NOMO-1 treated with dmso at 0.1 percent for 144 hours (cell line): ENCODE measurements around the gene ZNF280A.

ENCODE experiments used
- DNase-seq: peaks from one replicate; lab custom pipeline; 2025; ENCODE audit not compliant: unreplicated experiment; lab: John Stamatoyannopoulos, UW

The ZNF280A gene

GRCh38 chr22:22520020-22520656 lies at the start of gene ZNF280A:
Gene ZNF280A, minus strand, starts transcription at chr22:22520270. Its CDS starts 4,640 bp downstream, at chr22:22515630.
- no peak for DNase-seq

DNA sequence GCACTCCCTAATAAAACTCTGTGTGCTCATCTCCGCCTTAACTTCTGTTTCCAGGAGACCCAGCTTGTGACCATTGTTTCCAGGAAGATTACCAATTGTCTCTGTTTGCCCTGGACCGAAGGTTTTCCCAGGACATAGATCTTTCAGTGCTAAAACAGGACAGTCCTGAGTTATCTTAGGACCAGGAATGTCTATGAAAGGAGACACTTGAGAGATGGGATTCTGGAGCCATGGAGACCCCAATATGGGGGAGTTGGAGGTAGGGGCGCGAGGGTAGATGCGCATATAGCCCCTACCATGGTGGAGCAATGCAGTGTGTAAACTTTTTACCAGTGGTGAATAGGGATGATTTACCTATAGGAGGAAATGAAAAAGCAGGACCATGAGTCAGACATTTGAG lies 49.1 kb upstream of the ZNF280A start:
- DNase-seq = no peak

DNA sequence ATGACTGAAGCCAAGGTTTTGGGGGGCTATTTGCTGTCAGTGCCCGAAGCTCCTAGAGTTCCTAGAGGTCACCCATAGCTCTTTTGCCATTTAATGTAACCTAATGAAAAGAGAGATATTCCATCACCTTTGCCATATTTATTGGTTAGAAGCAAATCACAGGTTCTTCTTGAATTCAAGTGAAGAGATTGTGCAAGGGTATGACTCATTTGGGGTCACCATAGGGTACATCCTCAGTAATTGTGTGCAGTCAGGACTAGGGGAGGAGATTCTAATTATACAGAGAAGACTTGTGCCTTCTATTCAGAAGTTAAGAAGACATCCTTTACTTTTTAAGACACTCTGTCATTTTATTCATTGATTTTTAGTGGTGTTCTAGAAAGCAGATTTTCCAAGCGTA lies 45.9 kb upstream of the ZNF280A start:
- DNase-seq = no peak

DNA sequence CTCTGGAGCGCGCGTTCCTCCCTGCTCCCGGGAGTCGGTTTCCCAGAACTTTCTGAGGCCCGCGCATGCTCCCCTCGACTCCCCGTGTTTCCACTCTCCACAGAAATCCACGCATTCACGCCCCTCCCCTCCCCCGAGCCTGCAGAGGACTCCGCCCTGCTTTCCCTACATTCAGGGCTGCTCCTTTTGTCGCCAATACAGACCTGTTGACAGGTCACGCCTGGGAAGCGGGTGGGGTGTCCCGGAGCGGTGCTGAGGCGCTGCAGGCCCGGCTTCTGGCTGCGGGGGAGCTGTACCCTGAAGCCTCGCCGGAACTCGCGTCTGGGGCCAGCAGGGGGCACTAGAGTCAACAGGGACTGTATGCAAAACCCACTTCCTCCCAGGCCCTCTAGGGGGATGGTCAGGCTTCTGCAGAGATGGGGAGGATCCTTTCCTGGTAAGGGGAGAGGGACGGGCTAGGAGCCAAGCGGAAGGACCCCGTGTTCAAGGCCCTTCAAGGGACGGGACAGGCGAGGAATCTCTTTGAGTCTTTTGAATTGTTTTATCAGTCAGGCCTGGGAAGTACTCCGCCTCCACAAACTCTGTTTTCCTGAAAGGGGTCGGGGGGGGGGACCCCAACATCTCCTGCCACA lies 39.0 kb upstream of the ZNF280A start, which contains the start of gene PRAME:
PRAME (minus strand) TSS at position 294 of the 632 bp plus-strand sequence. CDS start 2,433 bp downstream, outside the sequence.
- peak; percentile 52 for DNase-seq

GRCh38 chr22:22558071-22558971 lies 38.3 kb upstream of the ZNF280A start:
- no peak for DNase-seq

- DNase-seq = no peak
Observed at GRCh38 chr22:22556995-22557925, 37.2 kb upstream of the ZNF280A start.

GRCh38 chr22:22556578-22556977 lies 36.5 kb upstream of the ZNF280A start:
- no peak for DNase-seq

DNA sequence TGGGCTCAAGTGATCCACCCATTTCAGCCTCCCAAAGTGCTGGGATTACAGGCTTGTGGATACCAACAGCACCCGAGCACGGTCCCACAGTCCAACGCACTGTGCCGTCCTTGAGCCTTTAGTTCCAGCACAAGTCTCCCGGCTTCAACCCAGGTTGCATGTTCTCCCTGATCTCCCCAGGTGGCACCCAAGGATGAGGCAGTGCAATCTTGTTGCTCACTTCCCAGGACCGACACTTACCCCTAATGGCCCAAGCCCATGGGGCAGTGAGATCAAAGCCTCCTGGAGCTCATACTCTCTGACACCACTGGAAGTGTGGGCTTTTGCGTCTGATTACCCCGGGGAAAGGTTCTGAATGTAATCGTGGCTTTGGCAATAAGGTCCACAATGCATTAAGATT lies 35.5 kb upstream of the ZNF280A start:
- DNase-seq = no peak

DNA sequence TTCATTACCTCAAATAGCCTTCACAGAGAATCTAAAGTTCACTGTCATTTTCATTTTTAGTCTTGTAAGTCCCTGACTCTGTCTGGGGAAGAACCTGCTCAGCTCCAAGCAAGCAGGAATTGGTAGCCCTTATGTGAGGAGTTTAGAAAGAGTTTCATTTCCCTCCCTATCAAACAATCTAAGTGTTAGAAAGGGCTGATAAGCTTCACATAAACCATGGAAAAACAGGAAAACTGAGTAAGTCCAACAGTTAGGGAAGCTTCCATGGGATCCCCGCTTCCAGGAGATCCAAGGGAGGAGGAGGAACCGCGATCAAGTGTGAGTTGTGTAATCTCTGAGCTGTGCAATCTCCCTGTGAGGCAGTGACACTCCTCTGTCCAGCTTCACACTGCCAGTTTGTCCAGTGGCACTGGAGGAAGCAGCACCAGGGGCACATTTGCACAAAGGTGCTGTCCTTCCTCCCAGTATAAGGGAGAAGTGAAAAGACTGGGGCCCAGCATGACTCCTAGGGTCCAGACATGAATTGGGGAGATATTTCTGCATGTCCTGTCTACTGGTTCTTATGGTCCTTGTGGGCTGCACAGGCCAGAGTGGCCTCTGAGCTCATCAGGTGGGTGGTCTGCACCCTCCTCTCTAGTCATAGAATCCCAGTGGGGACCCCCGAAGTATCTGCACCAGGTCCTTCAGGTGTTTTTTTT lies 34.7 kb upstream of the ZNF280A start:
- DNase-seq = no peak

DNA sequence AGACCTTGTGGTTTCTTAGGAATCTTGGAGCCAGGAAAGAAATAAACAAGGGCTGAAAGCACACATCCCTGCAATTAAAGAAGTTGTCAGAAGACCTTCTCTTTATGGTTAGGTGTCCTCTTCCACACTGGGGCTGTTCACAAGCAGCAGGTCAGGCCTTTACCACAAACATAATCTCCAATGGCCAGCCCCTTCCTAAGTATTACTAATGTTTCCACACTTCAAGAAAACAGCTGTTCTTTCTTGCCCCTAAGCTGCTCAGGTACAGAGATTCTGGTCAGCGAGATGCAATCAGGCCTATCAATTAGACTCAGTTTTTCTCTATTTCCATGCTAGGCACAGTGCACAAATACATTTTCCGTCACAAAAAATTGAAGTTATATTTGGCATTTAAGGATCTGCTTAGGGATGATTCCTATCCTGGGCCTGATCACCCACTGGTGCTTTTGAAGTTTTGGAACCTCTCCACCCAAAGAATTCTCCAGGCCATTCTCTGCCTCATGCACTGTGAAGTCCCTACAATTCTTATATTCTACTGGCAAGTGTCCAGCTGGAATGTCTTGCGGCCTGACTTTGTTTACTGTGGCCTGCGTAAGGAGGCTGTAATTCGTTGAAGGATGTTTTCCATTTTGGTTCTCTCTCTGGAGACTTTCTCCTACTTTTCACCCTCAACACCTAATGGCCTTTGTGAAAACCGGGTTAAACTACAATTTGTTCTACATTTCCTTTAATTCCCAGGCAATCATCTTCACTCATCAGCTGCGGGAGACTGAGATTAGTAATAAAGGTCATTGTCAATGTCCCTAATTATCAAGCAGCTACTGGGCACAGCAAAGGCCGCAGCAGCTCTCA lies 33.9 kb upstream of the ZNF280A start:
- DNase-seq = no peak

DNA sequence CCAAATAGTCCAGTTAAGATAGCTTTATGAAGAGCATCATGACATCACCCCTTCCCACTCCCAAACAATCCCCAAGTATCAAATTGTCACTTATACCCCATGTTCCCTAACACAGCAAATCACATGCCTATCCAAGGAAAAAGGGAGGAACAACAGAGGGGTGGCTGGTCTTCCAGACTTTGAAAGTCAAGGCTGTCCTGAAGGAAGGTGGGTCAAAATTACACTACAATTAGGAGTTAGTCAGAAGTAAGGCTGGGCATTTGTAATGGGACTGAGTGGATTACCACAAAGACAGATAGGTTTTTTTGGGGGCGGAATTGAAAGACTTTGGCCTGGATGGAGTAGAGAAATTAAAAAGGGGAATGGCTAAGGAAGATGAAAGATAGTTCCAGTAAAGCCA lies 33.1 kb upstream of the ZNF280A start:
- no peak for DNase-seq

DNA sequence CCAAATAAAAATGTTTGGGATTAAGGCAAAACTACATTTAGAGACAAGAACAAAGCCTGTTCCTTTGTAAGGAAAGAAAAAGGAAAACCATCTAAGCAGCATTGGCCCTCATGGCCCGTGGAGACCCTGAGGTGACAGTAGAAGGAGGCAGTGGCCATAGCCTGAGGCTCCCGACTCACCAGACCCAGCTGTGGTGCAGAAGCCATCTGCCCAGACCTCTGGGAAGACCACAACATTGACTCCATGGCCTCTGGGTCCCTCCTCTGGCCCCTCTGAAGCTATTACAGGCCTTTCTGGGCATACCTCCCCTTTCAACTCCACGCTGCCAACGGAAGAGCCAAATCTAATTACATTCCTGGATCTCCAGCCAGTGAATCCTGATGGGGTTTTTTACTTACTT lies 32.6 kb upstream of the ZNF280A start:
- peak; percentile 8 for DNase-seq

DNA sequence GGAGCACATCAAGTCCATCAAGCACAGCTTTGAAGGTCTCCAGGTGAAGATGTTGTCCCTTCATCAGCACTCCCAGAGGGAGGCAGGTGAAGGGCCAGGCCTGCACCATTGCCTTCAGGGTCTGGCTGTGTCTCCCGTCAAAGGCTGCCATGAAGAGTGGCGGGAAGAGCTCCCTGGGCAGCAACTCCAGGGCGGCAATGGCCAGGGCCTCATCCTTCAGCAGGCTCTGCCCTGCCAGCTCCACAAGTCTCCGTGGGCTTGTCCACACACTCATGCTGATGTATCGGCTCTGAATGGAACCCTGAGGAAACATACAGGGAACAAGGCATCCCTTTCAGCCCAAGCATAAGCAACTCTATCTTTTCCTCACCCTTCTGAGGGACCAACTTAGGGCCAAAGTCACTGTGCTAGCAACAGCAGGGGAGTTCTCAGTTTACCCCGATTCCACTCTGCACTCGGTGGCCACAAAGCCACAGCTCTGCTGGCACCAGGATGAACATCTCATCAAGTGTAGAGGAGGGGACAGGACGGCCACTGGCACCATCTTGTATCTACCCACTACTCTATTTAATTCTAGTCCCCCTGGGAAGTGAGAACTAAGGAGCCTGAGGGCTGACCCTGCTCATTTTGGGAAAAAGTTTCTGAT lies 30.8 kb upstream of the ZNF280A start:
- no peak for DNase-seq

- no peak for DNase-seq
Observed at GRCh38 chr22:22548910-22549309, 28.8 kb upstream of the ZNF280A start.

DNA sequence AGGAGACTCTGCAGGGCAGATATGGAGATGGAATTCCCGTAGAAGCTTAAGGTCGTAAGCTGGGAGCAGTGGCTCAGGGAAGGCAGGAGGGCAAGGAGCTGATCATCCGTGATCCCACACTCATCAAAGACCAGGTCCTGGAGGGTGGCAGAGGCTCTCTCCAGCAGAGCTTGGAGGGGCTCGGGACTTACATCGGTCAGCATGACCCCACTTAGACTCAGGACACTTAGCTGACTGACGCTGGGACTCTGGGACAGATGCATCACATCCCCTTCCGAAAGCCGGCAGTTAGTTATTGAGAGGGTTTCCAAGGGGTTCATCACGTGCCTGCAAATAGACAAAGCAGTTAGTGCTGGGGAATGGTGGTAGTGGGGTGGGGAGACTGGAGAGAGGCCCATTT lies 28.2 kb upstream of the ZNF280A start:
- no peak for DNase-seq

DNA sequence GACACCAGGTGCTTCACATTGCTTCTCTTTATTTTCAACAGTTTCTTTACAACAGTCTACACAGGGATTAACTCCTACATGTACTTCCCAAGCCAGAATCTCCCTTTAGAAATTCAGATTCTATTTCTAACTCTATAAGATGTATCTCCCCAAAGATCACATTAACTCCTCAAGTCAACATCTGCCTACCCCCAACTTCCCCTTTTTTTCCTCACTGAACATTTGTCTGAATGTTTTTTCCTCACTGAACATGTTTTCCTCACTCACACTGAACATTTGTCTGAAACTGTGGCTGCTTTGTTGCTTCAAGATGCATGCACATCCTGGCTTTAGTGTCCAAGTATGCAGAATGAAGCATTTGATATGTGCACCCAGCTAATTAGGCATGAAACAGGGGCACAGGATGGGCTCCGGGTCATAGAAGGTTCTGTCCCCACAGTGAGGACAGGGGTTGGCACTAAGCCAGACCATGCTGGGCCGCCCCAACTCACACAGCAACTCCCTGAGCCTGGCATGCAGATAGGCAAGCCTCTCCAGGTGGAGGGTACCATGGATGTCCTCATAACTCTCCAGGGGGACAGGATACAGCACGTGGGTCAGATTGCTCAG lies 27.7 kb upstream of the ZNF280A start:
- DNase-seq = peak; percentile 28

DNA sequence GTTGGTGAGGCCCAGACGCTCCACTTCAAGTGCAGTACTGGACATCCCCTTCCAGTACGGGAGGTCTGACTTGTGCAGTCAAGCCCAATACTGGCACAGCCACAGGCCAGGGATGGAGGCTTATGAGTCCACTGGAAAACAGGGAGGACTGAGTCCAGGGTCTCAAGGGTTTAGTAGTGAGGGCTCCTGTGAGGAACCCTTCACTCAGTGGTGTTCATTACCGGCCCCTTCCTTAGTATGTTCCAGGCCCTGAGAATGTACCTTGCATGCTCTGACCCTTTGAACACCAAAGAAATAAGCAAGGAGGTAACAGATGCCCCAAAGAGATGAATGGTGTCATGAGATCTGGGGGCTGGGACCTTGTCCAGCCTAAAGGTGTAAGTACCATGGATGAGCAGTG lies 27.2 kb upstream of the ZNF280A start:
- no peak for DNase-seq

DNA sequence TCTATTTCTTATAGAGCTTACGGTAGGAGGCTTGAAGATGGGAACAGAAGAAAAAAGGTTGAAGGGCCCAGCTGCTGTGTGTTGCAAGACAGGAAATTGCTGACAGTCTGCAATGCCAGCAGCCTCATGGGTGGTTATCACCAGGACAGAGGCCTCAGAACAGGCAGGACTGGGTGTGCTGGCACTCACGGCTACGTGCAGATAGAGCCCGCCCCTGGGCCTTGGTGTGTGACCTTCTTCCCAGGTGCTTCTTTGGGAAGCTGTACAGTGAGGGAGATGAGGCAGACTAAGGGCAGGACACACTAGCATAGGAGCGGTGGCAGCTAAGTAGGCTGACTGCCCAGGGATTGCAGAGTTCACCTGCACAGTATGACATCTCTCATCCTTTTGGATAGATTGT lies 26.4 kb upstream of the ZNF280A start:
- peak; percentile 66 for DNase-seq
